Erythroblast (primary cell): ENCODE results near the gene GHRL.

Experiments used
- GATA1 ChIP-seq: IDR thresholded peaks from 2 replicates; pipeline ENCODE4 v1.6.1; 2011; ENCODE audit warnings: low read depth, mild to moderate bottlenecking, control low read depth, low read length, moderate library complexity
- POLR2A ChIP-seq: IDR thresholded peaks from 2 replicates; pipeline ENCODE4 v1.6.1; 2011; ENCODE audit warnings: mild to moderate bottlenecking, low read length

DNA sequence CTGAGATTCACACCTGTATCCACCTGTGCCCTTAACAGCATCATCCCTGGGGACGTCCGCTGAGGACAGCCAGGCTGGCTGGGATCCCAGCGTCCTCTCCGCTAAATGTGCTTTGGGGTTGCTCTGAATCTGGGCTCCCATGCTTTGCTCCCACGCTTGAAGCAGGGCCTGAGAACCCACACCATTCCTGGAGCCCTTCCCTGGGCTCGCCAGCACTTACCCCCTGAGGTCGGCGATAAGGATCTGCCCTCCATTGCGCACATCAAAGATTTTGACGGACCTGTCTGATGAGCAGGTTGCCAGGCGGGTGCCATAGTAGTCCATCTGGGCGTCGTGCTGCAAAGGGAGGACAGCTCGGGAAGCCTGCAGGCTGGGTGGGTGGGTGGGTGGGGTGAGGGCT lies 22.4 kb upstream of the GHRL start:
- no peak for TF ChIP-seq POLR2A
- TF ChIP-seq GATA1, result no peak
